Cortex of kidney (tissue), 1 donor: Measurements from ENCODE around the gene NADSYN1.

Experiments
- DNase-seq: peaks from one replicate; lab custom pipeline; 2025; lab: John Stamatoyannopoulos, UW

NADSYN1 gene

GRCh38 chr11:71548716-71549151, 95.7 kb downstream of the NADSYN1 start:
- DNase-seq: no peak
